GM23248 (cell line): ENCODE data around the gene RABEP1.

ENCODE experiments used
- EZH2 ChIP-seq: fragments of 200-600 bp; sonication (generic); IDR thresholded peaks from 2 replicates; pipeline ENCODE4 v1.6.1; 2018; ENCODE audit warnings: antibody characterized with exemption, mild to moderate bottlenecking; ENCODE audit not compliant: insufficient read depth, poor library complexity, severe bottlenecking
- EZH2phosphoT487 ChIP-seq: fragments of 200-600 bp; sonication (generic); IDR thresholded peaks from 2 replicates; pipeline ENCODE4 v1.6.1; 2018; ENCODE audit warnings: antibody characterized with exemption, moderate library complexity, mild to moderate bottlenecking, low read depth; ENCODE audit not compliant: insufficient read depth

DNA sequence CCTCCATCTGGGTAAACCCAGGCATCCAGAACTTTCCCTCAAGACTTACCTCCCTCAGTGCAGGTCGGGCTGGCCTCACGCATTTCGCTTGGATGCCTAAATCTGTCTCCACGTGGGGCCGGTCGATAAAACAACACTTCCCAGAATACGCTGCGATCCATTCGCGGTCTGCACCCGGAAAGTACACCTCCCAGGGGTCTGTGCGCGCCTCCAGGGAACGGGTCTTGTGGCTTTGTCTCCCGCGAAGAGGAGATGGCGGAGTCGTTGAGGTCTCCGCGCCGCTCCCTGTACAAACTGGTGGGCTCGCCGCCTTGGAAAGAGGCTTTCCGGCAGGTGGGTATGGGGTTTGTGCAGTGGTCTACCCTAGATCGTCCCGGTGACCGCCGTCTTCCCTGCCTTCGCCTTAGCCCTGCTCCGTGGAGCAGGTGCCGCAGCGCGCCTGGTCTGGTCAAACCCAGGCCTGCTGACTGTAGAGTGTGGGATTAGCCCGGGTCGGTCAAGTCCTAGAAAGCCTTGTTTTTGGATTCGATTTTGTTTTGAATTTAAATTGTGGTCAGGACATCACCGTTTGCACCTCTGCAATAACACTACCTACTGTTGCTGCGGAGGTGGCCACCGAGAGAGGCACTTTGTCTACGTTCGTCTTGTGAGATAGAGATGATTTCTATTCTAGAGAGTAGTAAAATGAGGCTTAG, 138.0 kb downstream of the RABEP1 start, which contains the start of gene RPAIN:
- no peak for TF ChIP-seq EZH2phosphoT487
- TF ChIP-seq EZH2, result no peak
